Hematopoietic multipotent progenitor cell treated with erythropoietin and hydrocortisone succinate and interleukin-3 and kit ligand, for 15 days (in vitro differentiated cells): ENCODE measurements around the gene HMGB4.

Source experiments
- DNase-seq: peaks from one replicate; pipeline ENCODE4 v3.0.0-alpha.2; 2015; ENCODE audit warnings: low spot score

Gene HMGB4

DNA sequence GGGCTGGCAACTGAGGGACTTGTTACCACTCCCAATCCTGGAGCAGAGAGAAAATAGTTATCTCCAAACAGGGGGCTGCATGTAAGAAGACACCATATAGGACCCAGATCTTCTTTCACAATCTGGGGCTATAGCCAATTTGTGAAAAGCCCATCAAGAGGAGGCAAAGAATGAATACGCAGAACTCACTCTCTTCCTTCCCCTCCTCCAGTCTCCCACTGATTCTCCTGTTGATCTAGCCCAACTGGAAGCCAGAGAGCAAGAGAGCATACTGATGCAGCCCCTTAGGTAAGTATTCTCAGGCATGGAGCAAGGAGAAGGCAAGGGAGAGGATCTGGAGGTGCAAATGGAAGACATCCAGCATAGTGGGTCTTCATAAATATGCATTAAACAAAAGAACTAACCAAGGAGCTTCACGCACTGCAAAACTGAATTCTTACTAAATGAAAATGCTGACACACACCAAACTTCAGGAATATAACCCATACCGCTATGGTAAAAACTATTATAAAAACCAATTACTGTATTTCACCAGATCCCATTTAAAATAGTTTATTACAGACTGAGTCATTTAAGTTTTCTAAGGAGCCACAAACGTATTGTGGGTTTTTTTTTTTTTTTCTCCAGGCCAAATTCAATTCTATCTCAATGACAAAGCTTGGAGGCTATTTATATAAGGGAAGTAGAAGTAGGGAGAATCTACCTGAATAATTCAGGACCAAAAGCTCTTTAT, 15.5 kb upstream of the HMGB4 start:
- no peak for DNase-seq

GRCh38 chr1:33849211-33849610, 14.7 kb upstream of the HMGB4 start:
- no peak for DNase-seq

DNA sequence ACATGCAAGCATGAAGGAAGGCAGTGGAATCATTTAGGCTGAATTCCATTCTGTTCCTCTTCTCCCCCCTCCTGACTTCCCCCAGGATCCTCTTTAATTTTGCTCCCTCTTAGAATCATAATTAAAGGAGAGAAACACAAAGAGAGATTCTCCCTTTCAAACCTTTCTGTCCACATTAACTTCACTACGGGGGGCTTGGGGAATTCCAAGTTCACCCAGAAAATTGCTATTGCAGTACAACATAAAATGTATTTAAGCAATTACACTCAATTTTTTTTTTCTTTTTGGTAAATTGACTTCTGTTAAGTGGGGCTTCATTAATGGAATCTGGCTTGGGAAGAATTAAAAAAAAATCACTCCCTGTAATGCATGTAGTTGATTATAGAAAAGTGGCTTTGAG, 13.4 kb upstream of the HMGB4 start:
- no peak for DNase-seq

- DNase-seq, result no peak
Measured at GRCh38 chr1:33852711-33853110, 11.2 kb upstream of the HMGB4 start.

- no peak for DNase-seq
Measured at GRCh38 chr1:33853431-33853830, 10.4 kb upstream of the HMGB4 start.

GRCh38 chr1:33854091-33854490, 9.8 kb upstream of the HMGB4 start:
- no peak for DNase-seq

DNA sequence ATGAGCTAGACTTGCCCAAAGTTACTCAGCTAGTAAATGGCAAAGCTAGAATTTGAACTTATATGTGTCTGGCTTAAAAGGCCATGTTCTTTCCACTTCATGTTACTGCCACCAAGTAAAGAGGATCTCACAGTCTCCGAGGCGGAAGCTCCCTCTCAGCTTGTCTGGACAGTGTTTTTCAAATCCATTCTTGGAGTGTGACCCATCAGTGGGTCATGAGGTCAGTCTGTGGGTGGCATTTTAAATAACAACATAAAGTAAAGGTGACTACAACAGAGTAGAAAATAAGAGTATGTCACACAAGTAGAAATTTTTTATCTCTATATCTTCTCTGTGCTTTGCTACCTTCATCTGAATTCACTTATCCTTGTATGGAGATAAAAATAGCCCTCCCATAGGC, 3.2 kb upstream of the HMGB4 start:
- DNase-seq, result no peak

- no peak for DNase-seq
Measured at GRCh38 chr1:33864460-33865389, 846 bp downstream of the HMGB4 start.

DNA sequence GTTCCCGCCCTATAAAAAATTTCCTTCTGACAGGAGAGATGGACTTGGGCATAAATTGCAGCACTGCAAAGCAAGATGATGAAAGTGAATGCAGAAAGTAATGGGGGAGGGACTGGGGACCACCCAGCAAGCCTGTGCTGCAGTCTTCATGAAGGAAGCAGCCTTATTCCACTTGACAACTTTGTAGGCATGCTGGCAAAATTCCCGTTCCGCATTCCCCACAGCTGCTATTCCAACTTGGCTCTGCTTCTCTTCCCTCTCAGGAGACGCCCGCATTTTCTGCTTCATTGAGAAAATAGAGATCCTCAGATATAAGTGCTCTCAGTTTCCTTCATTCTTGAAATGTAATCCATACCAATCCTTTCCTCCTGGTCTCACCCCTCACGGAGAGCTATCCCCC, 2.4 kb downstream of the HMGB4 start:
- DNase-seq, result no peak

DNA sequence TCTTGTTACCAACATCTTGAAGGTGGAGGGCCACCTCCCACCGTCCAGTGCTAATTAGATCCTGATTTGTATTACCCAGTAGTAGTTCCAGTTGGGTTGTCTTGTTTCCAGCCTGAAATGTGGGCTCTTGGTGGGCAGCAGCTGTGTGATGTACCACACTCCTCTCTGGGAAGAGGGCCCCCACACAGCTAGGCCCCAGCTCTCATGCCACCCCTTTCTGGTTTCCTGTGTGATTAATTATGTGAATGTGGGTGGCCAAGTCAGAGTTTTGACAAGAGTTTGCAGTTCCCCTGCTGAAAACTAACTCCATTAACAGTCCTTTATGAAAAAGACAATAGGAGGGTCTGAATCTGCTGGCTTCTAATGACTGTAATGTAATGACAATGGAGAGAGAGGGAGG, 3.8 kb downstream of the HMGB4 start:
- DNase-seq, result no peak

DNA sequence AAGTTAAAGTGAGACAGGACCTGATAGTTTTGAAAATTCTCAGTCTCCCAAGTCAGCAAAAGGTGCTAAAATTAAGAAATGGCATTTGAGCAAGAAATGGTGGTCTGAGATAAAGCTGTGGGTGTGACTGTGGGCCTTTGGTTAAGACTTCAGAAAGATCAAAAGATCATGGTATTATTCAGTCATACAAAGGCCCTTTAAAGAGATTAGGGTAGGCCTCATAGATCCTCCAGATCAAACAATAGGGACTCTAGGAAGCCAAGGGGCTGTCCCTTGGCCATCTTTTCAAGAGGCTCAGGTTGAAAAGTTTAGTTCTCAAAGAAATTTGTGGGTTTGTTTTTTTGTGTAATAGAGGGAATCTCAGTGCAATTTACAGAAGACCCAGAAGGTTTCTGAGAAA, 8.4 kb downstream of the HMGB4 start:
- no peak for DNase-seq

DNA sequence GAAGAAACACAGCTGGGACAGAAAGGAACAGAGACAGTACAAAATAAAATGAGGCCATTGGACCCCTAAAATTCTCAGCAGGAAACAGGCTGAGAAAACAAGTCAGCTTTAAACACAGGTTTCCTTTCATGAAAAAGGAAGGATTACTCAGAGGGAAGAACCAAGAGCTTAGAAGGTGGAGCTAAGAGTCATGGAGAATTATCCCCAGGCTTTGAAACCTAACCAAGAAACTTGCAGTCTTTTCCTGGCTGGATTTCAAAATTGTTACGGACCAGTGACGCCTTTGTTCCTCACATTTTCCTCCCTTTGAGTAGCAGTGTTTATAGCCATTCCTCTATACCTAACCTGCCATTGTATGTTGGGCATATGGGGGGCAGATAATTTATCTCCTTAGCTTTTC, 8.8 kb downstream of the HMGB4 start:
- DNase-seq, result no peak

GRCh38 chr1:33874636-33875035, 10.8 kb downstream of the HMGB4 start:
- DNase-seq, result no peak

GRCh38 chr1:33875862-33876261, 12.0 kb downstream of the HMGB4 start:
- no peak for DNase-seq

DNA sequence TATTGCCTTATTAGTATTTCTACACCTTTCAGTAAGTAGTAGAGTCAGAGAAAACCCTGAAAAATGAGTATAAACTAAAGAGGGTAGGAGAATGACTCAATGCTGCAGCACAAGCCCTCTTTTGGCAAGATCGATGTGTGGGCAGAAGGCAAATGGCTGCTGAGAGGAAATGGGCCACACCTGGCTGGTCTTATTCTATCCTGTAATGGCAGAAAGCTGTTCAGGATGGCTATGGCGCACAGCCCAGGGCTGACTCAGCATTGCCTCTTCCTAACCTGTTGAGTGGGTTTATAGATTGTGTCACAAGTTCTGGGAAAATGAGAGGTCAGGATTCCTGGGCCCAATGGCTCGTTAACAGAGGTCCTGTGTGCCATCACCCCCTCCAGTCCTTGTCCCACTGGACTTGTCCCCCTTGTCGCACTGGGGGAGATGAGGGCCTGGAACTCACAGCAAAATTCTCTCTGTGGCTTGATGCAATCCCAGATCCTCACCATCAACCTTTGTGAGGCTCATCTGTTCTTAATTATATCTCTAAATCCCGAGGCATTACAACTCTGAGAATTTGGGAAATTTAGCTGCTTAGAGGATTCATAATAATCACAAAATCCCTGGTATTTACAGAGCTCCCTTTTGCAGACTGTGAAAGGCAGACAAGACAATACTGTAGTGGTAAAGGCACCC, 13.2 kb downstream of the HMGB4 start:
- DNase-seq, result no peak

GRCh38 chr1:33878392-33878791, 14.5 kb downstream of the HMGB4 start:
- no peak for DNase-seq

GRCh38 chr1:33880305-33880704, 16.4 kb downstream of the HMGB4 start:
- DNase-seq, result no peak

DNA sequence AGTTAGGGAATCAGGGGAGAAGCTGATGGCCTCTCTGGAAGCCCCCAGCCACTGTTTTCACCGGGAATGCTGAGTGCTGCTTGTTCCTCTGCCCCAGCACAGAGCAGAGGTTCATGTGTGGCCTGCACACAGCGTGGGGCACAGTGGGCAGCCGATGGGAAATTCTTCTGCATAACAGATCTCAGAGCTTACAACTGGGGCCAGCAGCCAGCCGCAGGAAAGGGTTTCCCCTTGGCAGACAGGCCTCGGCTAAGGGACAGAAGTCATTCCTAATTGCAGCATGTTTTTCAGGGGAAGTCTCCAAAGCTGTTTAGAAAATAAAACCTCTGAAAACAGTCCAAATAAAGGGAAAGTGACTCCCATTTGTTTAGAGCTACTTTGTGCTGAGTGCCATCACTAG, 22.6 kb downstream of the HMGB4 start:
- DNase-seq, result no peak

GRCh38 chr1:33893147-33893830, 29.4 kb downstream of the HMGB4 start:
- DNase-seq, result no peak

DNA sequence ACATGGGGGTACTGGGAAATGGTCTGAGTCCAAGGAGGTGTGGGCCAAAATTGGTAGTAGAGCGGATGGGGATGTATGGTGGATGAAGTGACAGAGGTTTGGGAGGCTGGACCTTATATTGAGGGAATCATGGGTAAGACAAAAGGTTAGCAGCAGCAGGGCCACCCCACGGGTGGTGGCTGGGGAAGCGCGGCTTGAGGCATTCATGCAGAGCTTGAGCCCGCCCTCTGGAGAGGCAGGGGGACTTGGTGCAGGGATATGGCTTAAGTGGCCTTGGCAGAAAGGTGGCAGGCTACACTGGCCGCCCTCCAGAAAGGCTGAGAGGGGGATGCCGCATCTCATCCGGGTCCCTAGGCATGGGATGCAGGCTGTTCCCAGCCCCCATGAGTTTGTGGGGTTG, 31.5 kb downstream of the HMGB4 start:
- DNase-seq, result no peak

- DNase-seq, result no peak
Measured at GRCh38 chr1:33895976-33896375, 32.1 kb downstream of the HMGB4 start.

GRCh38 chr1:33897092-33897725, 33.3 kb downstream of the HMGB4 start:
- DNase-seq, result no peak
